GM23338 (cell line): ENCODE data around the gene KCNJ16. TPM values are rescaled to one million over a fixed set of nuclear protein-coding genes. Genes with fewer than 3 reads are reported as not detected.

ENCODE experiments used
- ATAC-seq: fragments of 200-7000 bp; cut with Tn5 transposase; 3 replicates; pipeline ENCODE4 v1.9.1; 2020
- DNase-seq: peaks from one replicate; pipeline ENCODE4 v3.0.0-alpha.2; 2015; ENCODE audit warnings: low spot score
- H2AFZ ChIP-seq: fragments of 200-600 bp; sonication (generic); 2 replicates; pipeline ENCODE4 v1.8.0; 2016; ENCODE audit warnings: antibody characterized with exemption, mild to moderate bottlenecking, moderate library complexity
- H3F3A ChIP-seq: fragments of 200-600 bp; sonication (generic); replicated peaks from 2 replicates; pipeline ENCODE4 v1.8.0; 2017; ENCODE audit warnings: antibody characterized with exemption, mixed run types, low read depth
- H3K27ac ChIP-seq: fragments of 200-600 bp; sonication (generic); 2 replicates; pipeline ENCODE4 v1.6.1; 2016; ENCODE audit warnings: low read depth
- H3K27me3 ChIP-seq: fragments of 200-600 bp; sonication (generic); 2 replicates; pipeline ENCODE4 v1.8.0; 2016; ENCODE audit warnings: mild to moderate bottlenecking, mixed run types, moderate library complexity; ENCODE audit not compliant: insufficient read depth
- H3K36me3 ChIP-seq: fragments of 200-600 bp; sonication (generic); 2 replicates; pipeline ENCODE4 v1.8.0; 2016; ENCODE audit warnings: mild to moderate bottlenecking; ENCODE audit not compliant: insufficient read depth
- H3K4me1 ChIP-seq: fragments of 200-600 bp; sonication (generic); 2 replicates; pipeline ENCODE4 v1.8.0; 2016; ENCODE audit warnings: mild to moderate bottlenecking, moderate library complexity; ENCODE audit not compliant: insufficient read depth
- H3K4me2 ChIP-seq: fragments of 200-600 bp; sonication (generic); 2 replicates; pipeline ENCODE4 v1.7.1; 2017; ENCODE audit warnings: mixed run types
- H3K4me3 ChIP-seq: fragments of 200-600 bp; sonication (generic); 2 replicates; pipeline ENCODE4 v1.6.1; 2016; ENCODE audit warnings: mixed run types
- H3K79me2 ChIP-seq: fragments of 200-600 bp; sonication (generic); replicated peaks from 2 replicates; pipeline ENCODE4 v1.8.0; 2017; ENCODE audit warnings: mild to moderate bottlenecking; ENCODE audit not compliant: insufficient read depth
- H3K9me2 ChIP-seq: fragments of 200-600 bp; sonication (generic); 2 replicates; pipeline ENCODE4 v1.8.0; 2017; ENCODE audit not compliant: insufficient read depth
- H4K20me1 ChIP-seq: fragments of 200-600 bp; sonication (generic); replicated peaks from 2 replicates; pipeline ENCODE4 v1.8.0; 2017; ENCODE audit warnings: mild to moderate bottlenecking; ENCODE audit not compliant: insufficient read depth
- H3K27ac Mint-ChIP-seq: 2 replicates; pipeline ENCODE4 v1.8.0; 2020; ENCODE audit warnings: inconsistent platforms, mild to moderate bottlenecking, moderate library complexity, mixed read lengths
- H3K27me3 Mint-ChIP-seq: 3 replicates; pipeline ENCODE4 v1.8.0; 2022; ENCODE audit warnings: low read depth, mild to moderate bottlenecking, moderate library complexity, mixed read lengths, inconsistent platforms; ENCODE audit not compliant: insufficient read depth, poor library complexity
- H3K36me3 Mint-ChIP-seq: 3 replicates; pipeline ENCODE4 v1.8.0; 2021; ENCODE audit warnings: low read depth, mild to moderate bottlenecking, inconsistent platforms, moderate library complexity, mixed read lengths
- H3K4me1 Mint-ChIP-seq: 3 replicates; pipeline ENCODE4 v1.8.0; 2020; ENCODE audit warnings: mild to moderate bottlenecking, inconsistent platforms, mixed read lengths
- H3K4me3 Mint-ChIP-seq: 3 replicates; pipeline ENCODE4 v1.8.0; 2021; ENCODE audit warnings: moderate library complexity, mild to moderate bottlenecking, inconsistent platforms, mixed read lengths
- H3K9me3 Mint-ChIP-seq: 3 replicates; pipeline ENCODE4 v1.8.0; 2020; ENCODE audit warnings: moderate library complexity, mild to moderate bottlenecking, inconsistent platforms, mixed read lengths
- CREB1 ChIP-seq: fragments of 250-450 bp; sonication (Bioruptor Pico); IDR thresholded peaks from 2 replicates; pipeline ENCODE4 v1.5.0; 2020; ENCODE audit warnings: low read depth, mild to moderate bottlenecking, moderate library complexity
- EZH2 ChIP-seq: fragments of 200-600 bp; sonication (generic); IDR thresholded peaks from one replicate; pipeline ENCODE4 v1.8.0; 2017; ENCODE audit warnings: antibody characterized with exemption, mild to moderate bottlenecking, low read depth; ENCODE audit not compliant: unreplicated experiment
- EZH2phosphoT487 ChIP-seq: fragments of 200-600 bp; sonication (generic); IDR thresholded peaks from one replicate; pipeline ENCODE4 v1.8.1; 2018; ENCODE audit warnings: antibody characterized with exemption; ENCODE audit not compliant: unreplicated experiment
- JUNB ChIP-seq: IDR thresholded peaks from one replicate; pipeline ENCODE4 v1.6.1; 2016; ENCODE audit warnings: antibody characterized with exemption; ENCODE audit not compliant: unreplicated experiment
- NANOG ChIP-seq: IDR thresholded peaks from 2 replicates; pipeline ENCODE4 v1.6.1; 2016; ENCODE audit warnings: antibody characterized with exemption, borderline replicate concordance
- POLR2AphosphoS5 ChIP-seq: IDR thresholded peaks from 2 replicates; pipeline ENCODE4 v1.6.1; 2016; ENCODE audit warnings: antibody characterized with exemption, low read depth
- STAT1 ChIP-seq: IDR thresholded peaks from one replicate; pipeline ENCODE4 v1.6.1; 2016; ENCODE audit warnings: antibody characterized with exemption; ENCODE audit not compliant: unreplicated experiment
- ZNF114 ChIP-seq: fragments of 250-450 bp; sonication (Bioruptor Pico); IDR thresholded peaks from 2 replicates; pipeline ENCODE4 v1.5.0; 2020; ENCODE audit warnings: mild to moderate bottlenecking, moderate library complexity
- ZNF331 ChIP-seq: fragments of 250-450 bp; sonication (Bioruptor Pico); IDR thresholded peaks from 2 replicates; pipeline ENCODE4 v1.5.0; 2020; ENCODE audit warnings: low read depth, mild to moderate bottlenecking, moderate library complexity
- polyA plus RNA-seq: library from polyadenylated mRNA; unstranded; fragments of >200 nt; fragmentation: Nextera tagmentation; extraction: Ambion mirVana; gene quantifications from 2 replicates; pipeline ENCODE4 v1.2.1, GENCODE V29; 2016
- total RNA-seq: library from RNA; depleted of rRNA; stranded (reverse); fragments of >200 nt; shearing (Covaris generic); gene quantifications from 2 replicates; pipeline ENCODE4 v1.2.3, GENCODE V29; 2014
- TF ChIP-seq, protein P1 (sequence below): IDR thresholded peaks from 2 replicates; pipeline ENCODE4 v1.6.1; 2016; ENCODE audit warnings: antibody characterized with exemption
- TF ChIP-seq, protein P2 (sequence below): IDR thresholded peaks from one replicate; pipeline ENCODE4 v1.6.1; 2018; ENCODE audit warnings: antibody characterized with exemption; ENCODE audit not compliant: unreplicated experiment

Gene KCNJ16
- total and polyA plus RNA-seq, 2 experiments from 2014 or later: not detected

DNA sequence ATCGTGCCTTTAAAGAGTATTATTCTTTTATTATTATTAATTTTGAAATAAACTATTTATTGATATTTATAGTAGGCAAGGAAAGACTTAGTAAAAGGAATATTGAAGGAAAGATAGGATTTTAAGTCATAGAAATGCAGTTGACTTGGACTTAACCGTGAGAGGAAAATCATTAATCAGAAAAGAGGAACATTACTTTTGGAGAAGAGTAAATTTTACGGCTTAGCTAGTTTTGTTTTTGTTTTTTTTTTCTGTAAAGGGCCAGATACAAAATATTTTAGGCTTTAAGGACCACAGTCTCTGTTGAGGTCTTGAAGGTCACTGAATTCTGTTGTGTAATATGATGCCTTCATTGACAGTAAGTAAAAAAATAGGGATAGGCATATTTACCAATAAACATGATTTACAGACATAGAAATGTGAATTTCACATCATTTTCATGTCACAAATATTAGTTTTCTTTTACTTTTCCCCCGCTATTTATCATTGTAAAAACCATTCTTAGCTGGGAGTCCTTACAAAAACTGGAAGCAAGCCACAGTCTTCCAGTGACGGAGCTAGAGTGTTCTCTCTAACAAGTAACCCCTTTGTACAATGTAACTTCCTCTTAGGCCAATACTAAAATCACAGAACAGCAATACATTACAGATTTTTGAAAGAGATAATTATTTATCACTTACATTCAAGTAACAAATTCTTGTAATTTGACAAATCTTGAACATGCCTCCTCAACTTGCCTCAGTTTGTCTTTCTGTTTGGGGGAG lies 2.3 kb upstream of the KCNJ16 start:
- Mint-ChIP-seq H3K36me3 (no peaks in the 10 kb centered on the region), H3K27me3 (no peaks in the 10 kb centered on the region), H3K9me3 (no peaks in the 10 kb centered on the region), H3K4me1 (peaks cover 15% of the 10 kb centered on the region; the same call in 2 of the 3 replicates), H3K27ac (no peak overlapping the region), H3K4me3 (no peak overlapping the region)
- H3K36me3 ChIP-seq: no peaks in the 10 kb centered on the region
- no peaks in the 10 kb centered on the region for H3K27me3 ChIP-seq
- no peaks in the 10 kb centered on the region for H3F3A ChIP-seq
- peaks cover 8% of the 10 kb centered on the region; the same call in 1 of the 2 replicates for H3K4me1 ChIP-seq
- TF ChIP-seq CREB1: no peak
- H2AFZ ChIP-seq: no peak overlapping the region; the same call in 1 of the 2 replicates
- no peak overlapping the region for H3K4me2 ChIP-seq
- H3K9me2 ChIP-seq: no peaks in the 10 kb centered on the region
- no peaks in the 10 kb centered on the region for H4K20me1 ChIP-seq
- no peaks in the 10 kb centered on the region for H3K79me2 ChIP-seq
- ATAC-seq (no peak), DNase-seq (no peak)
- H3K4me3 ChIP-seq: no peak overlapping the region
- H3K27ac ChIP-seq: no peak overlapping the region

DNA sequence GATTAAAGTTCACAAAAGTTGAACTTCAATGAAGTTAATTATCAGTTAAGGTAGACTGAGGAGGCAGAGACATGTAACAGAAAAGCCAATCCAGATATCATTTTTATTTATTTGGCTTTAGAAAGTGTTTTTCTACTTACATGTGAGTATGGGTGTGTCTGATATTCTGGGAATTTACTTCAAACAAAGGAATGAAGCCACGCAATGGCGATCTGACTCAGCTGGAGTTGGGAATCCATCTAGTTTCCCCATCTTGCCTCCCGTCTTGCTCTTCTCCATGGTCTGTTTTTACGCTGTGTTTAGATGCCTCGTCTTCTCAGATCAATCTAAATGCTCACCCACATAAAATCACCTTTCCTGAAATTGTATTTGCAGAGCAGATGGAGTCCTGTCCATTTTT lies 1.7 kb upstream of the KCNJ16 start:
- Histone ChIP-seq H3F3A (no peaks in the 10 kb centered on the region), H3K4me1 (peaks cover 8% of the 10 kb centered on the region; the same call in 1 of the 2 replicates), H3K27ac (no peak overlapping the region), H3K79me2 (no peaks in the 10 kb centered on the region), H3K4me3 (no peak overlapping the region), H3K36me3 (no peaks in the 10 kb centered on the region), H3K4me2 (no peak overlapping the region), H4K20me1 (no peaks in the 10 kb centered on the region), H2AFZ (no peak overlapping the region; the same call in 1 of the 2 replicates), H3K9me2 (no peaks in the 10 kb centered on the region), H3K27me3 (no peaks in the 10 kb centered on the region)
- Mint-ChIP-seq H3K4me3 (no peak overlapping the region), H3K27ac (no peak overlapping the region), H3K36me3 (no peaks in the 10 kb centered on the region), H3K9me3 (no peaks in the 10 kb centered on the region), H3K27me3 (no peaks in the 10 kb centered on the region), H3K4me1 (peaks cover 15% of the 10 kb centered on the region; the same call in 2 of the 3 replicates)
- DNase-seq (no peak), ATAC-seq (no peak)
- no peak for TF ChIP-seq EZH2phosphoT487
- TF ChIP-seq, protein P1, sequence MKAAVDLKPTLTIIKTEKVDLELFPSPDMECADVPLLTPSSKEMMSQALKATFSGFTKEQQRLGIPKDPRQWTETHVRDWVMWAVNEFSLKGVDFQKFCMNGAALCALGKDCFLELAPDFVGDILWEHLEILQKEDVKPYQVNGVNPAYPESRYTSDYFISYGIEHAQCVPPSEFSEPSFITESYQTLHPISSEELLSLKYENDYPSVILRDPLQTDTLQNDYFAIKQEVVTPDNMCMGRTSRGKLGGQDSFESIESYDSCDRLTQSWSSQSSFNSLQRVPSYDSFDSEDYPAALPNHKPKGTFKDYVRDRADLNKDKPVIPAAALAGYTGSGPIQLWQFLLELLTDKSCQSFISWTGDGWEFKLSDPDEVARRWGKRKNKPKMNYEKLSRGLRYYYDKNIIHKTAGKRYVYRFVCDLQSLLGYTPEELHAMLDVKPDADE: no peak

DNA sequence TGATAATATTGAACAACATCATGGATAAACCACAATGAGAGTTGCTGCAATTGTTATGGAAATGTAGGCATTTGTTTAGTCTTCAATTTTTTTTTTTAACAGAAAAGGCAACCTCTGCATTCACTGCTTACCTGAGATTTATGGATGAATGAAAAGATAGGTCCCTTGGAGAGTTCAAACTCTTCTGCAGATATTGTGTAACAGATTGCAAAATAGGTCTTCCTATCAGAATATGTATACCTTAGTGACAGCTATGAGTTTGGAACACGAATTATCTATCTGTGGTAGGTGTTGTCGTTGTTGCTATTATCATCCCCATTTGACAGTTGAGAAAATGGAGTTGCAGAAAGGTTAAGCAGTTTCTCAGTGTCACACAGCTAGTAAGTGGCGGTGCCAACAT lies 1.2 kb upstream of the KCNJ16 start:
- ATAC-seq (no peak), DNase-seq (no peak)
- H3K9me3 Mint-ChIP-seq: no peaks in the 10 kb centered on the region
- H3K27ac ChIP-seq: no peak overlapping the region
- no peaks in the 10 kb centered on the region for H3K79me2 ChIP-seq
- H3K4me3 ChIP-seq: no peak overlapping the region
- no peaks in the 10 kb centered on the region for H3K27me3 ChIP-seq
- no peak overlapping the region for H3K4me2 ChIP-seq
- H3K36me3 Mint-ChIP-seq: no peaks in the 10 kb centered on the region
- peaks cover 8% of the 10 kb centered on the region; the same call in 1 of the 2 replicates for H3K4me1 ChIP-seq
- no peak overlapping the region for H3K27ac Mint-ChIP-seq
- H2AFZ ChIP-seq: no peak overlapping the region
- peaks cover 15% of the 10 kb centered on the region; the same call in 2 of the 3 replicates for H3K4me1 Mint-ChIP-seq
- H3K36me3 ChIP-seq: no peaks in the 10 kb centered on the region
- no peaks in the 10 kb centered on the region for H3K27me3 Mint-ChIP-seq
- H4K20me1 ChIP-seq: no peaks in the 10 kb centered on the region
- H3K9me2 ChIP-seq: no peaks in the 10 kb centered on the region
- H3K4me3 Mint-ChIP-seq: no peak overlapping the region
- no peaks in the 10 kb centered on the region for H3F3A ChIP-seq
- TF ChIP-seq ZNF331: no peak
- no peak for TF ChIP-seq STAT1
- TF ChIP-seq JUNB: no peak
- TF ChIP-seq, protein P2, sequence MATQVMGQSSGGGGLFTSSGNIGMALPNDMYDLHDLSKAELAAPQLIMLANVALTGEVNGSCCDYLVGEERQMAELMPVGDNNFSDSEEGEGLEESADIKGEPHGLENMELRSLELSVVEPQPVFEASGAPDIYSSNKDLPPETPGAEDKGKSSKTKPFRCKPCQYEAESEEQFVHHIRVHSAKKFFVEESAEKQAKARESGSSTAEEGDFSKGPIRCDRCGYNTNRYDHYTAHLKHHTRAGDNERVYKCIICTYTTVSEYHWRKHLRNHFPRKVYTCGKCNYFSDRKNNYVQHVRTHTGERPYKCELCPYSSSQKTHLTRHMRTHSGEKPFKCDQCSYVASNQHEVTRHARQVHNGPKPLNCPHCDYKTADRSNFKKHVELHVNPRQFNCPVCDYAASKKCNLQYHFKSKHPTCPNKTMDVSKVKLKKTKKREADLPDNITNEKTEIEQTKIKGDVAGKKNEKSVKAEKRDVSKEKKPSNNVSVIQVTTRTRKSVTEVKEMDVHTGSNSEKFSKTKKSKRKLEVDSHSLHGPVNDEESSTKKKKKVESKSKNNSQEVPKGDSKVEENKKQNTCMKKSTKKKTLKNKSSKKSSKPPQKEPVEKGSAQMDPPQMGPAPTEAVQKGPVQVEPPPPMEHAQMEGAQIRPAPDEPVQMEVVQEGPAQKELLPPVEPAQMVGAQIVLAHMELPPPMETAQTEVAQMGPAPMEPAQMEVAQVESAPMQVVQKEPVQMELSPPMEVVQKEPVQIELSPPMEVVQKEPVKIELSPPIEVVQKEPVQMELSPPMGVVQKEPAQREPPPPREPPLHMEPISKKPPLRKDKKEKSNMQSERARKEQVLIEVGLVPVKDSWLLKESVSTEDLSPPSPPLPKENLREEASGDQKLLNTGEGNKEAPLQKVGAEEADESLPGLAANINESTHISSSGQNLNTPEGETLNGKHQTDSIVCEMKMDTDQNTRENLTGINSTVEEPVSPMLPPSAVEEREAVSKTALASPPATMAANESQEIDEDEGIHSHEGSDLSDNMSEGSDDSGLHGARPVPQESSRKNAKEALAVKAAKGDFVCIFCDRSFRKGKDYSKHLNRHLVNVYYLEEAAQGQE: no peak
- no peak for TF ChIP-seq EZH2
- TF ChIP-seq, protein P1: no peak
- no peak for TF ChIP-seq EZH2phosphoT487
- no peak for TF ChIP-seq NANOG
- TF ChIP-seq ZNF114: no peak
- no peak for TF ChIP-seq POLR2AphosphoS5
